Breast epithelium (tissue), 3 donors: ENCODE results near the gene C2CD3.

Experiments used
- POLR2AphosphoS5 ChIP-seq, 3 donors: sonication (generic); formaldehyde crosslinking; IDR thresholded peaks; one replicate each; pipeline ENCODE4 v1.6.1; 2017; ENCODE audit warnings: antibody characterized with exemption in 3 of 3
- TF ChIP-seq, protein P1 (sequence below), 3 donors: fragments of 450-650 bp; IDR thresholded peaks; one replicate each; pipeline ENCODE4 v1.5.1; 2016 to 2017; ENCODE audit warnings: antibody characterized with exemption in 3 of 3, mild to moderate bottlenecking in 3 of 3, moderate library complexity in 3 of 3

DNA sequence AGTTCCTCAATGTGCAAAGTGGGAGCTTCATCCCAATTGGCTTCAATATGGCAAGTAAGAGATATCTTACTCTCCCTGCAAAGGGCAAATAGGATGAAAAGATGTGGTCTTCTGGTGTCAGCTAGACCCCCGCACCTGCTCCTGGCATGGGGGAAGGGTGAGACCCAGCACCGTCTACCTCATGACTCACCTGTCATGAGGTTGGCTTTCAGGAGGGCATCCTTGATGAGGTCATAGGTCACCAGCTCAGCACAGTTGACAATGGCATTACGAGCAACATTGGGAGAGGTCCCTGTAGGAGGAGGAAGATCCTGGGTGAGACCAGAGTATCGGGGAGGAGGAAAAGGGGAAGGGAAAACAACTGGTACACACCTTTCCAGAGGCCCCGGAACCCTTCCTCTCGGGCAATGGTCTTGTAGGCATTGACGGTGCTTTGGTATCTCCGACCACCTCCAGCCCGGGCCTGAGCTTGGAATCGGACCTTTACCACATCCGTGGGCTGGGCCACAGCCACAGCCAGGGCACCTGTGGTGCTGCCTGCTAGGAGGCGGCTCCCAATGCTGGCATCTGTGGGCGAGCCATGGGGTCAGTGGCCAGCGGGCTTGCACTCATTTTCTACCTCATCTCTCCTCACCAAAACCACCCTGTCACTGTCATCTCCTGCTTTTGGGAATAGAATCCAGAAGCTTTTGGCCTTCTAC, 194.2 kb downstream of the C2CD3 start:
- TF ChIP-seq, protein P1, sequence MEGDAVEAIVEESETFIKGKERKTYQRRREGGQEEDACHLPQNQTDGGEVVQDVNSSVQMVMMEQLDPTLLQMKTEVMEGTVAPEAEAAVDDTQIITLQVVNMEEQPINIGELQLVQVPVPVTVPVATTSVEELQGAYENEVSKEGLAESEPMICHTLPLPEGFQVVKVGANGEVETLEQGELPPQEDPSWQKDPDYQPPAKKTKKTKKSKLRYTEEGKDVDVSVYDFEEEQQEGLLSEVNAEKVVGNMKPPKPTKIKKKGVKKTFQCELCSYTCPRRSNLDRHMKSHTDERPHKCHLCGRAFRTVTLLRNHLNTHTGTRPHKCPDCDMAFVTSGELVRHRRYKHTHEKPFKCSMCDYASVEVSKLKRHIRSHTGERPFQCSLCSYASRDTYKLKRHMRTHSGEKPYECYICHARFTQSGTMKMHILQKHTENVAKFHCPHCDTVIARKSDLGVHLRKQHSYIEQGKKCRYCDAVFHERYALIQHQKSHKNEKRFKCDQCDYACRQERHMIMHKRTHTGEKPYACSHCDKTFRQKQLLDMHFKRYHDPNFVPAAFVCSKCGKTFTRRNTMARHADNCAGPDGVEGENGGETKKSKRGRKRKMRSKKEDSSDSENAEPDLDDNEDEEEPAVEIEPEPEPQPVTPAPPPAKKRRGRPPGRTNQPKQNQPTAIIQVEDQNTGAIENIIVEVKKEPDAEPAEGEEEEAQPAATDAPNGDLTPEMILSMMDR (IDR thresholded peaks at IDR 0.05) = no peak
- no peak for TF ChIP-seq POLR2AphosphoS5 (IDR thresholded peaks at IDR 0.05)
